ENCODE measurements around the gene C19orf44. TPM values are rescaled to one million over a fixed set of nuclear protein-coding genes. Genes with fewer than 3 reads are reported as not detected.
"Not testable (repeated sequence)": the region's sequence is repeated elsewhere in the genome, so short reads cannot be mapped to it uniquely, and the experiment has no call there.

The C19orf44 gene
- total RNA-seq, 2 donors from 2014 or later: 4.9 to 14.8 TPM

GRCh38 chr19:16506961-16507360, 10.8 kb downstream of the C19orf44 start:
- Histone ChIP-seq H3K27me3 (no peaks in the 10 kb centered on the region), H3K4me3 (no peak overlapping the region), H3K4me1 (no peaks in the 10 kb centered on the region), H3K27ac (no peak overlapping the region), H3K36me3 (replicated peaks in 1 of 2; ENCODE audit: insufficient read depth in 1 of 2, low read depth in 2 of 2) (peaks cover 0 to 9% of the 10 kb centered on the region in 2 donors), H3K9me3 (no peaks in the 10 kb centered on the region)
- TF ChIP-seq CTCF (IDR thresholded peaks at IDR 0.05): no peak
- TF ChIP-seq POLR2A (IDR thresholded peaks at IDR 0.05): no peak
- ATAC-seq (no peak), DNase-seq (no peak)
- intact Hi-C loops (cut with DNase I): no loop called here
- WGBS, 2 donors: 83 to 90% methylated on average over 6 of the region's 6 CpGs

- no peak for DNase-seq
- 87% methylated on average over 5 of the region's 5 CpGs for WGBS, 2 donors
- no peaks in the 10 kb centered on the region for H3K27me3 ChIP-seq
- H3K4me3 ChIP-seq: no peak overlapping the region
- no peaks in the 10 kb centered on the region for H3K4me1 ChIP-seq
- no peaks in the 10 kb centered on the region for H3K9me3 ChIP-seq
- H3K27ac ChIP-seq: no peak overlapping the region
- ATAC-seq: no peak
- TF ChIP-seq CTCF (IDR thresholded peaks at IDR 0.05) (no peak), POLR2A (IDR thresholded peaks at IDR 0.05) (no peak)
- intact Hi-C loops (cut with DNase I): no loop called here
- peaks cover 0 to 4% of the 10 kb centered on the region in 2 donors for H3K36me3 ChIP-seq (replicated peaks in 1 of 2; ENCODE audit: insufficient read depth in 1 of 2, low read depth in 2 of 2)
Measured at GRCh38 chr19:16508546-16508945, 12.4 kb downstream of the C19orf44 start.

GRCh38 chr19:16509141-16510061, 13.2 kb downstream of the C19orf44 start:
- TF ChIP-seq CTCF (IDR thresholded peaks at IDR 0.05) (no peak), POLR2A (IDR thresholded peaks at IDR 0.05) (no peak)
- Histone ChIP-seq H3K36me3 (replicated peaks in 1 of 2; ENCODE audit: insufficient read depth in 1 of 2, low read depth in 2 of 2) (peaks cover 0 to 6% of the 10 kb centered on the region in 2 donors), H3K27ac (no peak overlapping the region), H3K9me3 (no peaks in the 10 kb centered on the region), H3K4me1 (no peaks in the 10 kb centered on the region), H3K4me3 (no peak overlapping the region), H3K27me3 (no peaks in the 10 kb centered on the region)
- WGBS, 2 donors: 83 to 91% methylated on average over 14 to 28 of the region's 28 CpGs
- ATAC-seq: no peak
- DNase-seq: no peak
- intact Hi-C loops (cut with DNase I): no loop called here

- H3K36me3 ChIP-seq (replicated peaks in 1 of 2; ENCODE audit: insufficient read depth in 1 of 2, low read depth in 2 of 2); ATAC-seq; H3K4me3 ChIP-seq; H3K4me1 ChIP-seq; H3K27me3 ChIP-seq; DNase-seq; H3K9me3 ChIP-seq; H3K27ac ChIP-seq; intact Hi-C loops (cut with DNase I): not testable (repeated sequence)
- 91 to 95% methylated on average over 8 to 10 of the region's 10 CpGs for WGBS, 2 donors
Measured at GRCh38 chr19:16512611-16513010, 16.4 kb downstream of the C19orf44 start.

GRCh38 chr19:16514383-16515019, 18.3 kb downstream of the C19orf44 start:
- ATAC-seq (no peak), DNase-seq (no peak)
- H3K36me3 ChIP-seq (replicated peaks in 1 of 2; ENCODE audit: insufficient read depth in 1 of 2, low read depth in 2 of 2): peaks cover under 1 to 18% of the 10 kb centered on the region in 2 donors
- TF ChIP-seq POLR2A (IDR thresholded peaks at IDR 0.05) (no peak), CTCF (IDR thresholded peaks at IDR 0.05) (no peak)
- H3K27me3 ChIP-seq: no peaks in the 10 kb centered on the region
- H3K4me3 ChIP-seq: no peak overlapping the region
- WGBS, 2 donors: 91 to 99% methylated on average over 21 to 24 of the region's 24 CpGs
- no peak overlapping the region for H3K27ac ChIP-seq
- H3K9me3 ChIP-seq: no peaks in the 10 kb centered on the region
- no peaks in the 10 kb centered on the region for H3K4me1 ChIP-seq
- intact Hi-C loops (cut with DNase I): no loop called here

All from body of pancreas (tissue), 4 donors.